HAP-1 (cell line): ENCODE results near the gene SPATA25.
"Not testable (repeated sequence)": the region's sequence is repeated elsewhere in the genome, so short reads cannot be mapped to it uniquely, and the experiment has no call there.

Experiments
- DNase-seq, 2 experiments: peaks; one replicate each; pipeline ENCODE4 v3.0.0-alpha.2; 2016 to 2020; ENCODE audit warnings: low spot score in 2 of 2
- H3K27me3 ChIP-seq: fragments of 250-450 bp; sonication (Bioruptor Pico); 2 replicates; pipeline ENCODE4 v1.5.1; 2020; ENCODE audit warnings: low read depth, mild to moderate bottlenecking, moderate library complexity
- H3K36me3 ChIP-seq: fragments of 250-450 bp; sonication (Bioruptor Pico); replicated peaks from 2 replicates; pipeline ENCODE4 v1.5.1; 2020; ENCODE audit warnings: mild to moderate bottlenecking
- H3K4me1 ChIP-seq: fragments of 250-450 bp; sonication (Bioruptor Pico); 2 replicates; pipeline ENCODE4 v1.5.1; 2020; ENCODE audit warnings: mild to moderate bottlenecking
- H3K4me3 ChIP-seq: fragments of 250-450 bp; sonication (Bioruptor Pico); 2 replicates; pipeline ENCODE4 v1.5.1; 2020; ENCODE audit warnings: mild to moderate bottlenecking, moderate library complexity
- H3K9me3 ChIP-seq: fragments of 250-450 bp; sonication (Bioruptor Pico); 2 replicates; pipeline ENCODE4 v1.5.1; 2020; ENCODE audit warnings: mild to moderate bottlenecking, moderate library complexity
- in situ Hi-C: fragments of 300-500 bp; cut with MboI; formaldehyde crosslinking; loops from 3 replicates; pipeline ENCODE4 v1.14.3; 2020; ENCODE audit warnings: low sequenced_read_pairs, inconsistent platforms, mixed read lengths

SPATA25 gene

DNA sequence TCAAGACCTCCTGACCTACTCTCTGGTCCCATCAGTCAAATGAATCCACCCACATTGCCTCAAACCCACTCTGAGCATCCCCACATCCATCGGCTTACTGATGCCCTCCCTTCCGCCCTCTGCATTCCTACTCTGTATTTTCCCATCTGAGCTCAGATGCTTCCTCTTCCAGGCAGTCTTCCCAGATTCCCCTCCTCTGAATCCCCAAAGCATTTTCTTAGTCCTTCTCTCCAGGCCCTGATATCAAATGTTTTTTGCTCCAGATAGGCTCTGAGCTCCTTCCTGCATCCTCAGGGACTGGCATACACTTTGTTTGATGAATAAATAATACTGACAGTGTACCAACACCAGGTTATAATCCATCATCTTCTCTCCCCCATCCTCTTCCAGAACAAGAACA, 20.7 kb upstream of the SPATA25 start:
- H3K9me3 ChIP-seq, result no peaks in the 10 kb centered on the region
- peaks cover 40% of the 10 kb centered on the region for H3K36me3 ChIP-seq
- in situ Hi-C loops, result no loop called here
- peaks cover 22% of the 10 kb centered on the region for H3K4me1 ChIP-seq
- H3K27me3 ChIP-seq, result no peaks in the 10 kb centered on the region
- DNase-seq, result no peak
- no peak overlapping the region for H3K4me3 ChIP-seq

DNA sequence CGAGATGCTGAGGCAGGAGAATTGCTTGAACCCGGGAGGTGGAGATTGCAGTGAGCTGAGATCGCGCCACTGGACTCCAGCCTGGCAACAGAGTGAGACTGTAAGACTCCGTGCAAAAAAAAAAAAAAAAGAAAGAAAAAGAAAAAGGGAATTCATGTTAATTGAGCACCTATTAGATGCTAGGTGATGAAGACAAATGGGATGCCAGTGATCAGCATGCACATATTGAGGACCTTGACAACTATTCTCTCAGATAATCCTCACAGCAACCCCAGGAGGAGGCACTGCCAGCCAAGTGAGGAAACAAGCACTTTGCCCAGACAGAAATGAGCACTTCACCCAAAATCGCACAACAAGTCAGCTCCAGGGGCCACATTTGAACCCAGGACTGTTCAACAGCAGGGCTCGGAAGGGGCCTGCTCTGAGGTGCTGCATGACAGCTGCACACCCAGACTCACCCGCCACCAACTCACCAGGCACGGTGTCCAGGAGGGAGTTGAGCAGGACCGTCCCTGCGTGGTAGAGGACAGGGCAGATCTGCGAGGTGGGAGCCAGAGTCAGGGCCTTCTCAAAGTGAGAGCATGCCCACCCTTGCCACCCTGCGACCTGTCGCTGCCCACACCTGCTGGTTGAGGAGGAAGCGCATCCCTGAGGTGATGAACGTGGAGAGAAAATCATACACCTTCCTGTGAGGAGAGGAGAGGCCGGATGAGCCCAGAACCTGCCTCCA, 20.0 kb upstream of the SPATA25 start:
- in situ Hi-C loops, result no loop called here
- Histone ChIP-seq H3K9me3 (no peaks in the 10 kb centered on the region), H3K27me3 (no peaks in the 10 kb centered on the region), H3K36me3 (peaks cover 40% of the 10 kb centered on the region), H3K4me3 (no peak overlapping the region), H3K4me1 (peaks cover 20% of the 10 kb centered on the region)
- DNase-seq, result no peak

DNA sequence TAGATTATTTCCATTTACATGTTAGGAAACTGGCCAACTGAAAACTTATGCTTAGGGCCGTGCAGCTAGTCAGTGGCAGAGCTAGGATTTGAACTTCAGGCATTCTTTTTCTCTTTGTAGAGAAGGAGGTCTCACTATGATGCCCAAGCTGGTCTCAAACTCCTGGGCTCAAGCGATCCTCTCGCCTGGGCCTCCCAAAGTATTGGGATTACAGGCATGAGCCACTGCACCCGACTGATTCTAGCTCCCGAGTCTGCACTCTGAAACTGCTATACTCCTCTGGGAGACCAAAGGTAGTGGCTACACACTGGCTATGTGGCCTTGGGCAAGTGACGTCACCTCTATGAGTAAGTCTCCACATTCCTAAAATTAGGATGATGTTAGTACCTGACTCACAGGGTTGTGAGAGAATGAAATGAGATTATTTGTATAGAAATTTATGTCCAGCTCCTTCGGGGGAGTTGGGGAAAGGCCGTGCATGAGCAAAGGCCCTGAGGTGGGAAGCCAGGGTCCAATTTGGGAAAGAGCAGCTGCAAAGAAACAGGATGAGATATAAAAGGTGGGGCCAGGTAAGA, 18.2 kb upstream of the SPATA25 start:
- no peaks in the 10 kb centered on the region for H3K27me3 ChIP-seq
- no peaks in the 10 kb centered on the region for H3K9me3 ChIP-seq
- no peak overlapping the region for H3K4me3 ChIP-seq
- DNase-seq, result peak in 1 of 2 experiments; percentile 59
- in situ Hi-C loops, result no loop called here
- peaks cover 56% of the 10 kb centered on the region for H3K36me3 ChIP-seq
- H3K4me1 ChIP-seq, result peaks cover 17% of the 10 kb centered on the region

DNA sequence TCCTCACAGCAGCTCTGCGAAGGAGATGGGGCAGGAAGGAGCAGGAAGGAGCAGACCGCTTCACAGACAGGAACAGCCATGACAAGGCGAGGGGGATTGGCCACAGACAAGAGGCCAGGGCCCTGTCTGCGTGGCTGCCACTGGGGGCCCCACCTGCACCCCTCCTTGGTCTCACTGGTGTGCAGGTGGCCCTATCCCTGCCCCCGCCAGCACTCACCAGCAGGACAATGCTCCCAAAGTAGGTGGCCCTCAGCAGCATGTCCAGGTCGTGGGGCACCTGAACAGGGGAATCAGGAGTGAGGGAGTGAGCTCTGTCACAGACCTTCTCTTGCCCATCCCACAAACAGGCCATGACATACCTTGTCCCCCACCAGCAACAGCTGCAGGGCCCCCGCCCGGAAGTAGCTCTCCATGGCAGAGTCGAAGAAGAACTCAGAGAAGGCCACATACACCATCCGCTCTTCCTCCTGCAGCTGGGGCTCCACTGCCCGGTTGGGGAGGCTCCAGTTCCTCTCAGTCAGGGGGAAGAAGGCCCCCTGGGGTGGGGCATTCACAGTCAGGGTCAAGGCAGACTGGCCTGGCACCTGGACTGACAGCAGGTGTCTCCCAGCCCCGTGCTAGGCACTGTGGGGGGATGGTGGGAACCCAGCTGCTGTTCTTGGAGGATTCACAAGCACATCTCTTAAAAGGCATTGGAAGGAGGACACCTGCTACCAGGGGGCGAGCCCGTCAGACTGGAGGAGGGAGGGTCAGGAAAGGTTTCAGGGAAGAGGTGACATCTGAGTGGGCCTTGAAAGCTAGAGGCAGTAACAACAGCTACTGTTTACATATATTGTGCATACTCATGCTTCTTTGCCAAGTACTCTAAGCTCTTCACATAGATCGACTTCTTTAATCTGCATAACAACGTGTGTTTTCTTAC, 17.4 kb upstream of the SPATA25 start:
- H3K4me3 ChIP-seq, result no peak overlapping the region
- no peaks in the 10 kb centered on the region for H3K27me3 ChIP-seq
- peak; percentile 76 to 93 for DNase-seq
- peaks cover 17% of the 10 kb centered on the region for H3K4me1 ChIP-seq
- in situ Hi-C loops, result no loop called here
- no peaks in the 10 kb centered on the region for H3K9me3 ChIP-seq
- peaks cover 56% of the 10 kb centered on the region for H3K36me3 ChIP-seq

DNA sequence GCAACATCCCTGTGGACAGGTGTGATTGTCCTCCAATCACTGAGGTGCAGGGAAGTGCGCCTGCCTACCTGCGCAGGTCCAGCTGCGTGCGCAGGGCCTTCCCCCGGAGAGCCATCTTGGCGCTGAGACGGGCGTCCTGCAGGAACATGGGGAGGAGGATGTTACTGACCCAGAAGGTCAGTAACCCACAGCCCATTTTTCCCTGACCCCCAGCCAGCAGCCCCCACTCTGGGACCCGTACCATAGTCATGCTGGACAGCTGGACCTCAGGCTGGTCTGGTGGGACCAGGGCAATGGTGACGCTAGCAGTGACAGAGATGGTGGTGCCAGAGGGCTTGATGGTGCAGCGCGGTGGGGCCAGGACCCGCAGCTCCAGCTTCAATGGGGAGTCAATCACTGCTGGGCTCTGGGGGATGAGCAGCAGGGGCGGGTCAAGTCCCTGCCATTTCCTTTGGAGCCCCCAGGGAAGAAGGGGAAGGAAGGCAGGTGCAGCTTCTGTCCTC, 14.8 kb upstream of the SPATA25 start:
- H3K4me1 ChIP-seq, result peaks cover 17% of the 10 kb centered on the region
- H3K36me3 ChIP-seq, result peaks cover 51% of the 10 kb centered on the region
- DNase-seq, result no peak
- in situ Hi-C loops, result no loop called here
- H3K9me3 ChIP-seq, result no peaks in the 10 kb centered on the region
- no peaks in the 10 kb centered on the region for H3K27me3 ChIP-seq
- no peak overlapping the region for H3K4me3 ChIP-seq

DNA sequence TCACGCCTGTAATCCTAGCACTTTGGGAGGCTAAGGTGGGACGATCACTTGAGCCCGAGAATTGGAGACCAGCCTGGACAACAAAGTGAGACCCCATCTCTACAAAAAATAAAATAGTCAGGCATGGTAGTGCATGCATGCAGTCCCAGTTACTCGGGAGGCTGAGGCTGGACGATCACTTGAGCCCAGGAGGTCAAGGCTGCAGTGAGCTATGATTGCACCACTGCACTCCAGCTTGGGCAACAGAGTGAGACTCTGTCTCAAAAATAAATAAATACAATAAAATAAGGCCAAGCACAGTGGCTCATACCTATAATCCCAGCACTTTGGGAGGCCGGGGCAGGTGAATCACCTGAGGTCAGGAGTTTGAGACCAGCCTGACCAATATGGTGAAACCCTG, 13.9 kb upstream of the SPATA25 start:
- Histone ChIP-seq H3K36me3 (peaks cover 52% of the 10 kb centered on the region), H3K4me1 (peaks cover 17% of the 10 kb centered on the region)
- H3K9me3 ChIP-seq, in situ Hi-C loops, DNase-seq, H3K27me3 ChIP-seq, H3K4me3 ChIP-seq: not testable (repeated sequence)

DNA sequence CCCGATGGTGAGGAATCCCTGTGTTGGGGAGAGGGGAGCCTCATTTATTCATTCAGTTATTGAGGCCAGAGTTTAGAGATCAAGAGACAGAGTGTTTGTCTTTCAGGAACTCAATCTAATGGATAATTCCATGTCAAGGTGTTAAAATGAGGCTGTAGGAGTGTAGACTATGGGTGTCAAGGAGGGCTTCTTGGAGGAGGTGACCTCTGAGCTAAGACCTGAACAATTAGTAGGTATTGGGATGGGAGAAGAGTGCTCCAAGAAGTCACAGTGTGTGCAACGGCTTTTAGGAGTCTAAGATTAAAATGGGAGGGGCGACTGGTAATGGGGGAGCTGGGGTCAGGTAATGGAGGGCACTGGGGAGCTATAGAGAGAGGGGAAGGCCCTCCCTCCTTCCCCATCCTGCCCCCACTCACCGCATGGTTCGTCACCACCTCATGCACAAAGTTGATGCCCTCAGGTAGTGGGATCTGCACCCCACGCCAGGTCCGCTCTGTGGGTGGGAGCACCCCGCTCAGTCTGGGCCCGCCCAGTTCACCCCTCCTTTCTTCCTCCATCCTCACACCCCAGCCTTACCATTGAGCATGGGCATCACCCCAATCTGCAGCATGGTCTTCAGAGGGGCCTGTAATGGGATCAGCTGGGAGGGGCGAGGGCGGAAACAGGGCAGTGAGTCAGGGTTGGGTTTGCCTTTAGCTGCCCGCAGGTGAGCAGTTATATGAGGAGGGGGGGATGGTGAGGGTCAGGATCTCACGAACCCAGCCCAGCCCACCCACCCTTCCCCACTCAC, 11.8 kb upstream of the SPATA25 start:
- no peak for DNase-seq
- in situ Hi-C loops, result no loop called here
- H3K4me1 ChIP-seq, result no peaks in the 10 kb centered on the region
- H3K4me3 ChIP-seq, result no peak overlapping the region
- no peaks in the 10 kb centered on the region for H3K9me3 ChIP-seq
- peaks cover 42% of the 10 kb centered on the region for H3K36me3 ChIP-seq
- H3K27me3 ChIP-seq, result no peaks in the 10 kb centered on the region

DNA sequence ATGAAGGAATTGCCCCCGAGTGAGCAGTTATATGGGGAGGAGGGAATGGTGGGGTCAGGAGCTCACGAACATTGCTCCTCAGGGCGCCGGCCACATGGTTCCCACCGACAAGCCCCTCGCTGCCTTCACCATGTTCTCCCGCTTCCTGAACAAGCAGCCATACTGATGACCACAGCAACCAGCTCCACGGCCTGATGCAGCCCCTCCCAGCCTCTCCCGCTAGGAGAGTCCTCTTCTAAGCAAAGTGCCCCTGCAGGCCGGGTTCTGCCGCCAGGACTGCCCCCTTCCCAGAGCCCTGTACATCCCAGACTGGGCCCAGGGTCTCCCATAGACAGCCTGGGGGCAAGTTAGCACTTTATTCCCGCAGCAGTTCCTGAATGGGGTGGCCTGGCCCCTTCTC, 10.9 kb upstream of the SPATA25 start:
- Histone ChIP-seq H3K9me3 (no peaks in the 10 kb centered on the region), H3K4me1 (no peaks in the 10 kb centered on the region), H3K36me3 (peaks cover 41% of the 10 kb centered on the region), H3K4me3 (no peak overlapping the region), H3K27me3 (no peaks in the 10 kb centered on the region)
- in situ Hi-C loops, result no loop called here
- DNase-seq, result no peak

DNA sequence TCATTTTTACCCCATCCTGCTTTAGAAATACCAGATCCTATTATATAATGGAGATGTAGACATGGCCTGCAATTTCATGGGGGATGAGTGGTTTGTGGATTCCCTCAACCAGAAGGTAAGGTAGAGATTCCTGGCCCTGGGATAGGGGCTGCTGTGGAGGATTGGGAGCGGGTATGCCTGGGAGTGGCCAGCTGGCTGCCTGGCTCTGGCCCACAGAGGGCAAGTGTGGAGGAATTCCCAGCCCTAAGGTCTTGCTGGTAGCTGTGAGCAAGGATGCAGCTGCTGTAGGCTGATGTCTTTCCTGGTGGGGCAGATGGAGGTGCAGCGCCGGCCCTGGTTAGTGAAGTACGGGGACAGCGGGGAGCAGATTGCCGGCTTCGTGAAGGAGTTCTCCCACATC, 10.3 kb upstream of the SPATA25 start:
- no peaks in the 10 kb centered on the region for H3K27me3 ChIP-seq
- no peaks in the 10 kb centered on the region for H3K9me3 ChIP-seq
- DNase-seq, result no peak
- in situ Hi-C loops, result no loop called here
- H3K4me1 ChIP-seq, result no peaks in the 10 kb centered on the region
- peaks cover 41% of the 10 kb centered on the region for H3K36me3 ChIP-seq
- no peak overlapping the region for H3K4me3 ChIP-seq

DNA sequence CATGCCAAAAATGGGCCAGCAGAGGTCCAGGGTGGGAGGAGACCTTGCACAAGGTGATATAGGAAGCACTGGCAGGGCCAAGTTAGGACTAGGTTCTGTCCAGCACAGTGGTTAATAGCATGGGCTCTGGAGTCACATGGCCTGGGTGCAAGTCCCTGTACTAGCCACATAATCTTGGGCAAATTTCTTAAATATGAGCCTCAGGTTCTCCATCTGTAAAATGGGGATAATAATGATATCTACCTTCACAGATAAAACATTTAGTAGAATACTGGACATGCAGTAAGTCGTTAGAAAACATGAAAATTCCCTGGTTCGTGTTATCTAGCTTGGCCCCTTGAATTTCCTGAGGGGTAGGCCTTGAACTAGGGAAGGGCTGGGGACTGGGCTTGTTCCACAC, 9.9 kb upstream of the SPATA25 start:
- no peaks in the 10 kb centered on the region for H3K9me3 ChIP-seq
- no peaks in the 10 kb centered on the region for H3K4me1 ChIP-seq
- peaks cover 41% of the 10 kb centered on the region for H3K36me3 ChIP-seq
- no peak overlapping the region for H3K4me3 ChIP-seq
- in situ Hi-C loops, result no loop called here
- H3K27me3 ChIP-seq, result no peaks in the 10 kb centered on the region
- DNase-seq, result no peak

DNA sequence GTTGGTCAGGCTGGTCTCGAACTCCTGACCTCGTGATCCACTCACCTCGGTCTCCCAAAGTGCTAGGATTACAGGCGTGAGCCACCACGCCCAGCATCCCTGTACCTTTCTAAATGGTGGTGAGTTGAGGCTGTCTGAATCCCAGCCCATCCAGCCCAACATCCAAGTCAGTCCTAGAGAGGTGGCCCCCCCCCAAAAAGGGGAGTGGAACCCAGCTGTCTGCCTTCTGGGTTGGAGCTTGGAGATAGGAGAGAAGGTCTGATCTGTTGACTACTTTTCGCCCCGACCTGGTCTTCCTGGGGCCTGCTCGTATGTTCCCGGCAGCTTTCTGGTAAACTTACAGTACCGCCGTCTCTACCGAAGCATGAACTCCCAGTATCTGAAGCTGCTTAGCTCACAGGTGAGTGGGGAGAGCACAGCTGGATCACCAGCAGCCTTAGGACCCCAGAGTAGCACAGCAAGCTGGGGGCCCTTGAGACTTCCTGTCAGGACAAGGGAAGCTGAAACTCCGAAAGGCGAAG, 9.3 kb upstream of the SPATA25 start:
- in situ Hi-C loops, result no loop called here
- Histone ChIP-seq H3K36me3 (peaks cover 37% of the 10 kb centered on the region), H3K27me3 (no peaks in the 10 kb centered on the region), H3K4me3 (no peak overlapping the region), H3K4me1 (peaks cover 3% of the 10 kb centered on the region), H3K9me3 (no peaks in the 10 kb centered on the region)
- no peak for DNase-seq

DNA sequence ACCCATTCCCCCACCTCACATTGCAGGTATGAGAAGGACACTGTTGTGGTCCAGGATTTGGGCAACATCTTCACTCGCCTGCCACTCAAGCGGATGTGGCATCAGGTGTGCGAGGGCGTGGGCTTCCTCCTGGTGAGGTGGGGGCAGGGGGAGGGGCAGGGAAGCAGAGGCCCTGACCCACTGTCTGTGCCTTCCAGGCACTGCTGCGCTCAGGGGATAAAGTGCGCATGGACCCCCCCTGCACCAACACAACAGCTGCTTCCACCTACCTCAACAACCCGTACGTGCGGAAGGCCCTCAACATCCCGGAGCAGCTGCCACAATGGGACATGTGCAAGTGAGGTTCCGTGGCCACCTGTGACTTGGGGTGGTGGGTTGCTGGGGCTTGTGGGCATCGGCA, 7.4 kb upstream of the SPATA25 start:
- in situ Hi-C loops, result no loop called here
- H3K4me3 ChIP-seq, result no peak overlapping the region
- no peak for DNase-seq
- no peaks in the 10 kb centered on the region for H3K27me3 ChIP-seq
- peaks cover 15% of the 10 kb centered on the region for H3K4me1 ChIP-seq
- no peaks in the 10 kb centered on the region for H3K9me3 ChIP-seq
- H3K36me3 ChIP-seq, result peaks cover 21% of the 10 kb centered on the region

DNA sequence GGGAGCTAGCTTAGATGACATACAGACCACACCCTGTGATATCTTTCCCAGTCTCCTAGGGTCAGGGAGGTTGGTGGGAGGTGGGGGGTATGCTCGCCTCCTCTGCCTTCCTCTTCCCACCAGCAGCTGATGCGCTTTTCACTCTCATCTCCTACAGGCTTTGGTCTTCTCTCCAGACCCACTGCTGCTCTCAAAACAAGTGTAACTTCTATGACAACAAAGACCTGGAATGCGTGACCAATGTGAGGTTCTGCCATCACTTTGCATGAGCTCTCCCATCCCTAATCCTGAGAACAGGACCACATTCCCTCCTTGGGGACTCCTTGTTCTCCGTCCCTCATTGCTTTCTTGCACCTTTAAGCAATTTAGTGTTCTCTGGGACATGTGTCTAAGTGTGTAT, 6.4 kb upstream of the SPATA25 start:
- Histone ChIP-seq H3K4me3 (no peak overlapping the region), H3K4me1 (peaks cover 15% of the 10 kb centered on the region), H3K9me3 (no peaks in the 10 kb centered on the region), H3K27me3 (no peaks in the 10 kb centered on the region), H3K36me3 (peaks cover 18% of the 10 kb centered on the region)
- in situ Hi-C loops, result no loop called here
- DNase-seq, result no peak
